ENCODE measurements around the gene DNAJC27.

DNA sequence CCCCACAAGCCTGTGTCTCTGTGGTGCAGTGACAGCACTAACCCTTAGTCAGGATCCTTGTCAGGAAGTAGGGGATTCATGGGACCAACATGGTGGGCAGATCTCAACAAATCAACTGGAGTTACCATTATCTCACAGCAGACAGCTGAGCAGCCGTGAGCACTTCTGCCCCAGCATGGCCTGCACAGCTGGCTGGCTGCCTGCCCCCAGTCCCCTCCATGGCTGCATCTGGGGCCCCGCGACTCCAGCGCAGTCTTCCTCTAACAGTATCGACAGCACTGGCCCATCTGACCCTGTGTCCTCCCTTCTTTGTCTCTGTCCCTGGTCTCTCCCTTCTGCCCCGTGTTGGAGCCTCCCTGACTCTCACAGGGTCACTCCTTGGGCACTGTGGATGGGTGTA is 47.0 kb downstream of the DNAJC27 start:
- TF ChIP-seq POLR2A (IDR thresholded peaks at IDR 0.05), result no peak
- TF ChIP-seq, protein P1, sequence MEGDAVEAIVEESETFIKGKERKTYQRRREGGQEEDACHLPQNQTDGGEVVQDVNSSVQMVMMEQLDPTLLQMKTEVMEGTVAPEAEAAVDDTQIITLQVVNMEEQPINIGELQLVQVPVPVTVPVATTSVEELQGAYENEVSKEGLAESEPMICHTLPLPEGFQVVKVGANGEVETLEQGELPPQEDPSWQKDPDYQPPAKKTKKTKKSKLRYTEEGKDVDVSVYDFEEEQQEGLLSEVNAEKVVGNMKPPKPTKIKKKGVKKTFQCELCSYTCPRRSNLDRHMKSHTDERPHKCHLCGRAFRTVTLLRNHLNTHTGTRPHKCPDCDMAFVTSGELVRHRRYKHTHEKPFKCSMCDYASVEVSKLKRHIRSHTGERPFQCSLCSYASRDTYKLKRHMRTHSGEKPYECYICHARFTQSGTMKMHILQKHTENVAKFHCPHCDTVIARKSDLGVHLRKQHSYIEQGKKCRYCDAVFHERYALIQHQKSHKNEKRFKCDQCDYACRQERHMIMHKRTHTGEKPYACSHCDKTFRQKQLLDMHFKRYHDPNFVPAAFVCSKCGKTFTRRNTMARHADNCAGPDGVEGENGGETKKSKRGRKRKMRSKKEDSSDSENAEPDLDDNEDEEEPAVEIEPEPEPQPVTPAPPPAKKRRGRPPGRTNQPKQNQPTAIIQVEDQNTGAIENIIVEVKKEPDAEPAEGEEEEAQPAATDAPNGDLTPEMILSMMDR (IDR thresholded peaks at IDR 0.05), result no peak

All from thyroid gland (tissue), 4 donors.